HCT116 (cell line): ENCODE data around the gene GCAT. TPM values are rescaled to one million over a fixed set of nuclear protein-coding genes. Genes with fewer than 3 reads are reported as not detected.
A peak's percentile ranks its signal among the peaks of the same experiment; 100 is the strongest.

ENCODE experiments used
- ATAC-seq: fragments of 200-7000 bp; cut with Tn5 transposase; 2 replicates; pipeline ENCODE4 v1.9.1; 2020; ENCODE audit warnings: mild to moderate bottlenecking, moderate library complexity
- BruUV-seq: library from RNA; stranded (reverse); fragments of 400-500 nt; replicated peaks from 2 replicates; lab custom pipeline; 2021; lab: Mats Ljungman, UMichigan
- CTCF ChIA-PET: fragments of 300-600 bp; sonication (Branson Sonifier 250); formaldehyde crosslinking; loops from one replicate; lab custom pipeline; 2021; ENCODE audit warnings: antibody characterized with exemption; lab: Charles Lee
- POLR2A ChIA-PET: fragments of 300-600, 350-600 bp; sonication (Branson Sonifier 250); formaldehyde crosslinking; loops from one replicate; lab custom pipeline; 2021; ENCODE audit warnings: antibody characterized with exemption; lab: Charles Lee
- RAD21 ChIA-PET, 2 experiments: fragments of 300-600 bp; sonication (Branson Sonifier 250); formaldehyde crosslinking; loops; one replicate each; lab custom pipeline; 2023; ENCODE audit warnings: low total read pairs in 2 of 2; ENCODE audit not compliant: uncharacterized antibody in 2 of 2, unreplicated experiment in 2 of 2, low non-redundant PET in 1 of 2; lab: Charles Lee
- DNase-seq: peaks from one replicate; pipeline ENCODE4 v3.0.0-alpha.2; 2010; ENCODE audit warnings: low read depth, low spot score
- H2AFZ ChIP-seq: fragments of 200-600 bp; shearing (Covaris generic), sonication (generic); 2 replicates; pipeline ENCODE4 v1.6.1; 2017; ENCODE audit warnings: low read depth, mixed run types, mixed read lengths, antibody characterized with exemption, low read length; ENCODE audit not compliant: poor library complexity, severe bottlenecking
- H3K27ac ChIP-seq: 2 replicates; pipeline ENCODE4 v1.5.1; 2012; ENCODE audit warnings: low read depth, low read length
- H3K27me3 ChIP-seq: fragments of 200-600 bp; sonication (generic); 2 replicates; pipeline ENCODE4 v1.6.1; 2016; ENCODE audit warnings: mixed run types, low read length, mixed read lengths; ENCODE audit not compliant: insufficient read depth
- H3K36me3 ChIP-seq, 2 experiments: fragments of 200-500 bp in 1 of 2; fragments of 200-600 bp in 1 of 2; sonication (Bioruptor generic) in 1 of 2; sonication (generic) in 1 of 2; 2 replicates each; pipeline versions ENCODE4 v1.5.1 to v1.6.1; 2014 to 2016; ENCODE audit warnings: low read length in 2 of 2, inconsistent platforms in 1 of 2, mixed read lengths in 1 of 2, mixed run types in 1 of 2; ENCODE audit not compliant: insufficient read depth in 2 of 2, control insufficient read depth in 1 of 2
- H3K4me1 ChIP-seq, 2 experiments: fragments of 200-600 bp in 1 of 2; sonication (generic) in 1 of 2; 2 replicates each; pipeline versions ENCODE4 v1.5.1 to v1.6.1; 2012 to 2017; ENCODE audit warnings: low read length in 2 of 2, inconsistent platforms in 1 of 2, mild to moderate bottlenecking in 1 of 2, mixed read lengths in 1 of 2, mixed run types in 1 of 2, moderate library complexity in 1 of 2; ENCODE audit not compliant: insufficient read depth in 2 of 2, control insufficient read depth in 1 of 2
- H3K4me2 ChIP-seq: fragments of 200-600 bp; sonication (generic); 2 replicates; pipeline ENCODE4 v1.6.1; 2017; ENCODE audit warnings: mixed run types, low read length, mixed read lengths
- H3K4me3 ChIP-seq, 2 experiments: fragments of 200-600 bp in 1 of 2; sonication (generic) in 1 of 2; replicated peaks in 1 of 2; 2 replicates each; pipeline ENCODE4 v1.5.1; 2011 to 2016; ENCODE audit warnings: low read length in 2 of 2, control low read depth in 1 of 2, low read depth in 1 of 2, mild to moderate bottlenecking in 1 of 2, mixed read lengths in 1 of 2, mixed run types in 1 of 2
- H3K79me2 ChIP-seq: fragments of 200-600 bp; sonication (generic); 2 replicates; pipeline ENCODE4 v1.6.1; 2017; ENCODE audit warnings: mild to moderate bottlenecking, mixed run types, low read length, moderate library complexity, mixed read lengths; ENCODE audit not compliant: insufficient read depth
- H3K9ac ChIP-seq: fragments of 200-600 bp; sonication (generic); 2 replicates; pipeline ENCODE4 v1.6.1; 2016; ENCODE audit warnings: low read length, mixed read lengths
- H3K9me2 ChIP-seq: fragments of 200-600 bp; sonication (generic), shearing (Covaris generic); 2 replicates; pipeline ENCODE4 v1.6.1; 2017; ENCODE audit warnings: mixed run types, mild to moderate bottlenecking, moderate library complexity; ENCODE audit not compliant: insufficient read depth
- H3K9me3 ChIP-seq, 2 experiments: fragments of 200-500 bp in 1 of 2; fragments of 200-600 bp in 1 of 2; sonication (Bioruptor generic) in 1 of 2; sonication (generic) in 1 of 2; 2 replicates each; pipeline ENCODE4 v1.6.1; 2014 to 2017; ENCODE audit warnings: low read length in 2 of 2, mixed read lengths in 2 of 2, inconsistent platforms in 1 of 2, low read depth in 1 of 2, mild to moderate bottlenecking in 1 of 2, mixed run types in 1 of 2, moderate library complexity in 1 of 2; ENCODE audit not compliant: control insufficient read depth in 1 of 2, insufficient read depth in 1 of 2
- H4K20me1 ChIP-seq: fragments of 200-600 bp; sonication (generic), shearing (Covaris generic); 2 replicates; pipeline ENCODE4 v1.6.1; 2017; ENCODE audit warnings: mixed run types, mild to moderate bottlenecking, moderate library complexity; ENCODE audit not compliant: insufficient read depth
- CBX3 ChIP-seq: IDR thresholded peaks from 2 replicates; pipeline ENCODE4 v1.6.1; 2012; ENCODE audit warnings: low read depth
- CEBPB ChIP-seq: IDR thresholded peaks from 2 replicates; pipeline ENCODE4 v1.6.1; 2012; ENCODE audit warnings: low read depth
- EZH2 ChIP-seq: fragments of 200-600 bp; sonication (generic); IDR thresholded peaks from 2 replicates; pipeline ENCODE4 v1.6.1; 2017; ENCODE audit warnings: antibody characterized with exemption, mixed run types
- FOSL1 ChIP-seq: IDR thresholded peaks from 2 replicates; pipeline ENCODE4 v1.6.1; 2012; ENCODE audit warnings: low read depth
- JUND ChIP-seq: IDR thresholded peaks from 2 replicates; pipeline ENCODE4 v1.6.1; 2012
- POLR2AphosphoS5 ChIP-seq: IDR thresholded peaks from 2 replicates; pipeline ENCODE4 v1.6.1; 2011; ENCODE audit warnings: mild to moderate bottlenecking, low read depth, low read length, moderate library complexity
- SP1 ChIP-seq: IDR thresholded peaks from 2 replicates; pipeline ENCODE4 v1.6.1; 2012; ENCODE audit warnings: low read depth
- YY1 ChIP-seq: IDR thresholded peaks from 2 replicates; pipeline ENCODE4 v1.6.1; 2011; ENCODE audit warnings: low read length, low read depth, moderate library complexity, mild to moderate bottlenecking; ENCODE audit not compliant: insufficient replicate concordance; ENCODE audit errors: extremely low read depth
- ZFX ChIP-seq: fragments of 450-650 bp; IDR thresholded peaks from 2 replicates; pipeline ENCODE4 v1.6.1; 2017
- ZNF274 ChIP-seq: fragments of 200-500 bp; sonication (Bioruptor generic); IDR thresholded peaks from 2 replicates; pipeline ENCODE4 v1.6.1; 2014; ENCODE audit warnings: mild to moderate bottlenecking, low read depth, low read length, inconsistent platforms
- intact Hi-C: fragments of 100-400 bp; cut with micrococcal nuclease; formaldehyde crosslinking; loops from 2 replicates; pipeline ENCODE4 v1.10.0; 2022
- total RNA-seq: library from RNA; stranded (reverse); gene quantifications from one replicate; pipeline ENCODE4 v1.2.1, GENCODE V29; 2021; ENCODE audit not compliant: unreplicated experiment
- TF ChIP-seq, protein P1 (sequence below): IDR thresholded peaks from 2 replicates; pipeline ENCODE4 v1.6.1; 2011; ENCODE audit warnings: mild to moderate bottlenecking, low read length, moderate library complexity; ENCODE audit not compliant: insufficient replicate concordance; ENCODE audit errors: extremely low read depth
- TF ChIP-seq, protein P2 (sequence below): IDR thresholded peaks from 2 replicates; pipeline ENCODE4 v1.6.1; 2012; ENCODE audit warnings: low read depth

The GCAT gene
- total RNA-seq, 1 experiment from 2014 or later = 88.7 TPM

DNA sequence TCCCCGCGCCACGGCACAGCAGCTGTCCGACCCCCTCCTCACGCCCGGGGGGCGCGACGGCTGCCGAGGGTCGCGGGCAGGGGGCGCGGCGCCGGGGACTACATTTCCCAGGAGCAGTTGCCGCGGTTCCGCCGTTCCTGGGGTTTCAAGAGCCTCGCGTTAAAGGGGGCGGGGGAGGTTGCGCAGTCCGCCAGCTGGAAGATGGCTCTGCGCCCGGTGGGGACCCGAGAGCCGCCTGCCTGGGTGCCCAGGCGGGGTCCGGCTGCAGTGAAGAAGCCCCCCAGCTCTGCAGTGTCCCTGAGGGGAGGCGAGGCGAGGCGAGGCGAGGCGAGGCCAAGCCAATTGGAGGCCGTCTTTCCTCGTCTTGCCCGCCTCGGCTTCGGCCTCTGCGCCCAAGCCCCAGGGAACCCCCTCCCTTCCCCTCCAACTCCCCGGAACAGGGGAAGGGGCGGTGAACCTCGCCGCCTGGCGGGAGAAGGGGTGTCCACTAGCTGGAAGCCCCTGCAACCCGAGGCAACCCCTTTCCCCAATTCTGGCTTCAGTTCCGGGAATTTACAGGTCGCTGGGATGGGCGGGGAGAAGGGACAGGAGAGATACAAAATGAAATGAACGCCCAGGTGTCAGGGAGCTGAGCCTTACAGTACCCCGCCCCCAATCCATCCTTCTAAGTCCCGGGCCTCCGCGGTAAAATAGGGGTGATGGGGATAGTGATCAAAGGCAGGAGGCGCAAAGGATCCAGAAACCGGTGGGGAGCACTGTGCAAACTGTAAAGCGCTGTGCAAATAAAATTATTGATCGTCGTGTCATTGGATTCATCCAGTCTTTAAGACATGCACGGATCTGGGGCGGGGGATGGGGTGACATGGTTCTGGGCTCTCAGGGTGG lies 5.2 kb upstream of the GCAT start:
- intact Hi-C loops = no loop called here
- H3K27ac ChIP-seq = peak overlapping the region; percentile 63

More for the DNA sequence above, 5.2 kb upstream of the GCAT start:
- Histone ChIP-seq H3K9ac (peak overlapping the region; percentile 66), H4K20me1 (no peaks in the 10 kb centered on the region), H3K79me2 (peaks cover 24% of the 10 kb centered on the region), H3K4me1 (peaks cover 16 to 52% of the 10 kb centered on the region in 2 experiments; a peak in 3 of 4 replicates), H3K4me2 (peak overlapping the region; percentile 89), H3K36me3 (no peaks in the 10 kb centered on the region), H2AFZ (peak overlapping the region; percentile 74), H3K4me3 (peak overlapping the region; percentile 48 to 61), H3K27me3 (no peaks in the 10 kb centered on the region), H3K9me2 (no peaks in the 10 kb centered on the region), H3K9me3 (no peaks in the 10 kb centered on the region)
- CTCF ChIA-PET = no interaction called here
- ATAC-seq = peak; percentile 31; the same call in 1 of the 2 replicates
- RAD21 ChIA-PET = no interaction called here
- POLR2A ChIA-PET = interaction anchor here (1.0 kb wide), 1 partner anchor 20 kb away, joined by 3 read pairs; no protein-coding TSS in a partner anchor
- TF ChIP-seq CEBPB (no peak), EZH2 (no peak), YY1 (no peak), FOSL1 (no peak), SP1 (no peak), JUND (no peak), ZNF274 (no peak), ZFX (peak; percentile 7; the same call in 1 of the 2 replicates), POLR2AphosphoS5 (no peak), CBX3 (no peak)
- TF ChIP-seq, protein P1, sequence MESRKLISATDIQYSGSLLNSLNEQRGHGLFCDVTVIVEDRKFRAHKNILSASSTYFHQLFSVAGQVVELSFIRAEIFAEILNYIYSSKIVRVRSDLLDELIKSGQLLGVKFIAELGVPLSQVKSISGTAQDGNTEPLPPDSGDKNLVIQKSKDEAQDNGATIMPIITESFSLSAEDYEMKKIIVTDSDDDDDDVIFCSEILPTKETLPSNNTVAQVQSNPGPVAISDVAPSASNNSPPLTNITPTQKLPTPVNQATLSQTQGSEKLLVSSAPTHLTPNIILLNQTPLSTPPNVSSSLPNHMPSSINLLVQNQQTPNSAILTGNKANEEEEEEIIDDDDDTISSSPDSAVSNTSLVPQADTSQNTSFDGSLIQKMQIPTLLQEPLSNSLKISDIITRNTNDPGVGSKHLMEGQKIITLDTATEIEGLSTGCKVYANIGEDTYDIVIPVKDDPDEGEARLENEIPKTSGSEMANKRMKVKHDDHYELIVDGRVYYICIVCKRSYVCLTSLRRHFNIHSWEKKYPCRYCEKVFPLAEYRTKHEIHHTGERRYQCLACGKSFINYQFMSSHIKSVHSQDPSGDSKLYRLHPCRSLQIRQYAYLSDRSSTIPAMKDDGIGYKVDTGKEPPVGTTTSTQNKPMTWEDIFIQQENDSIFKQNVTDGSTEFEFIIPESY = peak; percentile 79
- TF ChIP-seq, protein P2, sequence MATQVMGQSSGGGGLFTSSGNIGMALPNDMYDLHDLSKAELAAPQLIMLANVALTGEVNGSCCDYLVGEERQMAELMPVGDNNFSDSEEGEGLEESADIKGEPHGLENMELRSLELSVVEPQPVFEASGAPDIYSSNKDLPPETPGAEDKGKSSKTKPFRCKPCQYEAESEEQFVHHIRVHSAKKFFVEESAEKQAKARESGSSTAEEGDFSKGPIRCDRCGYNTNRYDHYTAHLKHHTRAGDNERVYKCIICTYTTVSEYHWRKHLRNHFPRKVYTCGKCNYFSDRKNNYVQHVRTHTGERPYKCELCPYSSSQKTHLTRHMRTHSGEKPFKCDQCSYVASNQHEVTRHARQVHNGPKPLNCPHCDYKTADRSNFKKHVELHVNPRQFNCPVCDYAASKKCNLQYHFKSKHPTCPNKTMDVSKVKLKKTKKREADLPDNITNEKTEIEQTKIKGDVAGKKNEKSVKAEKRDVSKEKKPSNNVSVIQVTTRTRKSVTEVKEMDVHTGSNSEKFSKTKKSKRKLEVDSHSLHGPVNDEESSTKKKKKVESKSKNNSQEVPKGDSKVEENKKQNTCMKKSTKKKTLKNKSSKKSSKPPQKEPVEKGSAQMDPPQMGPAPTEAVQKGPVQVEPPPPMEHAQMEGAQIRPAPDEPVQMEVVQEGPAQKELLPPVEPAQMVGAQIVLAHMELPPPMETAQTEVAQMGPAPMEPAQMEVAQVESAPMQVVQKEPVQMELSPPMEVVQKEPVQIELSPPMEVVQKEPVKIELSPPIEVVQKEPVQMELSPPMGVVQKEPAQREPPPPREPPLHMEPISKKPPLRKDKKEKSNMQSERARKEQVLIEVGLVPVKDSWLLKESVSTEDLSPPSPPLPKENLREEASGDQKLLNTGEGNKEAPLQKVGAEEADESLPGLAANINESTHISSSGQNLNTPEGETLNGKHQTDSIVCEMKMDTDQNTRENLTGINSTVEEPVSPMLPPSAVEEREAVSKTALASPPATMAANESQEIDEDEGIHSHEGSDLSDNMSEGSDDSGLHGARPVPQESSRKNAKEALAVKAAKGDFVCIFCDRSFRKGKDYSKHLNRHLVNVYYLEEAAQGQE = no peak
- BruUV-seq = no TSS peak
- no peak for DNase-seq
